Tongue (tissue), 2 donors: ENCODE data around the gene LARGE1. TPM values are rescaled to one million over a fixed set of nuclear protein-coding genes. Genes with fewer than 3 reads are reported as not detected.

Source experiments
- DNase-seq: peaks from one replicate; pipeline ENCODE4 v3.0.0-alpha.2; 2015
- total RNA-seq: library from RNA; depleted of rRNA; stranded (reverse); fragments of >200 nt; gene quantifications from one replicate; pipeline ENCODE4 v1.2.3, GENCODE V29; 2014

Gene LARGE1
- total RNA-seq, 1 donor from 2014 or later: 18.3 TPM

GRCh38 chr22:33913188-33913587 is 7.1 kb downstream of the LARGE1 start:
- DNase-seq: no peak

- DNase-seq: no peak
Measured at GRCh38 chr22:33909911-33910310, 10.4 kb downstream of the LARGE1 start.

- peak; percentile 32 for DNase-seq
Measured at GRCh38 chr22:33909075-33909458, 11.2 kb downstream of the LARGE1 start.

- peak; percentile 27 for DNase-seq
Measured at GRCh38 chr22:33908171-33909074, 11.9 kb downstream of the LARGE1 start.

GRCh38 chr22:33906954-33907353 is 13.3 kb downstream of the LARGE1 start:
- DNase-seq: no peak

DNA sequence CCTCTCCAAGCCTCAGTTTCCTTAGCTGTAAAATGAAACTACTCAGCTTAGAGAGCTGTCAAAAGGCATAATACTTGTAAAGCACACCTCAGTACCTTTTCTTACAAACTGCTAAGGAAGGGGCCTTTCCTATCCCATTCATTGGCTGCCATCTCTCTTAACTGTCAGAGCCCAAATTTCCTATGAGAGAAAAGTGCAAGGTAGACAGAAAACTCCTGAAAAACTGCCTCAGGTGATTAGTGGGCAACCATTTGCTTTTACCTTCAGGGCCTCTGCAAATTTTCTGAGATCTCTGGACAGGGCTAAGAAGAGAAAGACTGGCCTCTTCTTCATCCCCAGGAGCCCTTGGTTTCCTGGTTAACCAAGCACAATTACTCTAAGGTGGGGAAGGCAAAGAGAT is 13.8 kb downstream of the LARGE1 start:
- DNase-seq: no peak

DNA sequence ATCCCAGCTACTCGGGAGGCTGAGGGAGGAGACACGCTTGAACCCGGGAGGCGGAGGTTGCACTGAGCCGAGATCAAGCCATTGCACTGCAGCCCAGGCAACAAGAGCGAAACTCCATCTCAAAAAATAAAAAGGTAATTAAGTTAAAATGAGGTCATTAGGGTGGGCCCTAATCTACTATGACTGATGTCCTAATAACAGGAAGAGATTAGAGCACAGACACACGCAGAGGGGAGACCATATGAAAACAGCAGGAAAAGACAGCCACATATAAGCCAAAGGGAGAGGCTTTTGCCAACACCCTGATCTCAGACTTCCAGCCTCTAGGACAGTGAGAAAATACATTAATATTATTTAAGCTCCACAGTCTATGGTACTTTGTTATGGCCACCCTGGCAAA is 17.3 kb downstream of the LARGE1 start:
- no peak for DNase-seq

- DNase-seq: no peak
Measured at GRCh38 chr22:33902073-33902472, 18.2 kb downstream of the LARGE1 start.

GRCh38 chr22:33898121-33898520 is 22.2 kb downstream of the LARGE1 start:
- no peak for DNase-seq

GRCh38 chr22:33897448-33897835 is 22.8 kb downstream of the LARGE1 start:
- no peak for DNase-seq

DNA sequence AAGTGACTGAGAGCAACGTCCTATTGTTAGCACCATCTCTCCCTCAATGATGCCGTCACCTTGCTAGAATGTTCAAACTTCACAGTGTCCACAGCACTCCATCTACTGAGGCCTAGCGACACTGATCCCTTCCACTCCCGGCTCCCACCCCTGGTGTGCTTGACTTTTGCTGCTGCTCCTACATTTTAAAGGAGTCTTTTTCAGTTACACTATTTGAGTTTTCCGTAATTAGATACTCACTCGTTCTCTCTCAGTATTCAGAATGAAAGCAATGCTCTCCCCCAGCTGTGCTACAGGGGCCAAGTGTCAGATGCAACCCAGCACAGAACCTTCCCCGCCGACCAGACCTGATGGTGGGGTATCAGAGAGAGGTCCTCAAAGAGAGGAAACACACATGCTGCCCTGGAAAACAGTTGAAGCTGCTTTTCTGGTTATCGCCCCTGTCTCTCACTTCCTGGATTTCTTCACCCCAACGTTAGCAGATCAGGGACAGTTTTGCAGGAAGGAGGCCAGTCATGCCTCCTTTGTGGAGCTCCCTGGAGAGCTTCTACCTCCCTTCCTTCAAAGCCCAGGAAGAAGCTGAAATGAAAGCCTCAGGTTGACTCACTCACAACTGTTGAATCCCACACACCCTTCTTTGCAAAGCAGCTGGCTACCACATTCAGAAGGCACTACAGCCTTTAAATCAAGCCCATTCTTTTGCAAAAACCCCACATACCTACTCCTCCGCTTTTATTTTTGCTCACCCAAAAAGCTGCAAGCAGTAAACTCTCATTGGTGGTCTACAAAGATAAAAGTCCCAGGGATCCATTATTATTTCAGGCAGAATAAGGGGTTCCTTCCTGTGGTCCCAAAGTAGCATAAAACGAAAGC is 23.5 kb downstream of the LARGE1 start:
- DNase-seq: no peak

- DNase-seq: no peak
Measured at GRCh38 chr22:33896154-33896553, 24.1 kb downstream of the LARGE1 start.

DNA sequence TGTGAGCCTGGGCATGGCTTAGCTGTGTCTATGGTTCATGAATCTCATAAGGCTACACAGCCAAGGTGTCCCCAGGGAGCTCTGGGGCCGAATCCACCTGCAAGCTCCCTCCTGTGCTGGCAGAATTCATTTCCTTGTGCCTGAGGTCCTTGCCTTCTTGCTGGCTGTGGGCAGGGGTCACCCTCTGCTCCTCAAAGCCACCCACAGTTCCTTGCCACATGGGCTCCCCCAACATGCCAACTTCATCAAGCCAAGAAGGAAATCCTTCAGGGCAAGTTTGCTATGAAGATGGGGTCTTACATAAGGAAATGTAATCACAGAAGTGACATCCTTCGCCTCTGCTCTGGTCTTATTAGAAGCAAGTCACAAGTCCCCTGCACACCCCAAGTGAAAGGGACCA is 24.8 kb downstream of the LARGE1 start:
- no peak for DNase-seq

GRCh38 chr22:33894515-33894914 is 25.8 kb downstream of the LARGE1 start:
- no peak for DNase-seq

DNA sequence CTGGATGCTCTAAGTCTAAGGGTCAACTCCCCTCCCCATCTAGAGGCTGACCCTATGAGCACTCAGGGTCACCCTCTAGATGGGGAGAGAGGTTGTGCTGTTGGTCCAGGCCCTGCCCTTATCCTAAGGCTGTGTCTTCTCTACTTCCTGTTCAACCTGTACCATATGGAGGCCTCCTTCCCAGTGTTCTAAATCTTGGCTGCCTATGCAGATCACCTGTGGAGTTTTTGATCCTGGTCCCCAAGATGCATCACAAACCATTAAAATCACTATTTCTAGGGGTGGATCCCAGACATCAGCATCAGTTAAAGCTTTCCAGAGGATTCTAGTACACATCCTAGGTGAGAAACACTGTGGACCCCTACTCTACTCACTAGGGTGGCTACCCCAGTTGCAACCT is 26.2 kb downstream of the LARGE1 start:
- no peak for DNase-seq

DNA sequence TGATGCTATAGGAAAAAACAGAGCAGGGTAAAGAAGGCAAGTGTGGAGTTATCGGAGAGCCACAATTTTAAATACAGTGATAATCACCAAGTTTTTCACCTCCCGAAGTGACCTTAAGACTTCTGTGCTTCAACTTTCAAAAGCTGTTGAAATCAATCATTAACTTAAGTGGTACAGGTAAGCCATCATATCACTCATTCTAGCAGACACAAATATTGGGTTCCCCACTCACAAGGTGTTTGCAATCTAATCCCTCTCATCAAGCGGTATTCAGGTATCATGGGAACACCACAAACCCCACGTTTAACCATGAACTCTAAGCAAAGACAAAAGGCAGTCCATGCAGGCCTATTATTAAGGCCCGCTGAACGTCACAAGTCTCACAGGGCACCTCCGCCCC is 26.8 kb downstream of the LARGE1 start:
- no peak for DNase-seq

GRCh38 chr22:33891992-33892391 is 28.3 kb downstream of the LARGE1 start:
- DNase-seq: no peak

GRCh38 chr22:33891455-33891854 is 28.8 kb downstream of the LARGE1 start:
- DNase-seq: no peak

DNA sequence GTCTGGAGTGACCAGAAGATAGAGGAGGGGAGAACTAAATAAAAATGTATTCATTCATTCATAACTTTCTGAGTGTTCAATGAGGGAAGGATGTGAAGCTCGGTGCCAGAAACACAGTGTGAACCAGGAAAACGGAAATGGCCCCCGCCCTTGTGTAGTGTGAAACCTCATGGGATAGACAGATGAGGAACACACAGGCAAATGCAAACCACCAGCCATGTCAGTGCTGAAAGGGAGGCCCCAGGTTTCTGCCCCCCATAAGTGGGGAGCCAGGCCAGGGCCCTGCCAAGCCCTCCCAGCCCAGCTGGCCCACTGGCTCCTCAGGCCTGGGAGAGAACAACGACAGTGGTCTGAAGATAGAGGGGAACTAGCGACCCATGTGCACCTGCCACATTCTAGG is 30.5 kb downstream of the LARGE1 start:
- DNase-seq: no peak

DNA sequence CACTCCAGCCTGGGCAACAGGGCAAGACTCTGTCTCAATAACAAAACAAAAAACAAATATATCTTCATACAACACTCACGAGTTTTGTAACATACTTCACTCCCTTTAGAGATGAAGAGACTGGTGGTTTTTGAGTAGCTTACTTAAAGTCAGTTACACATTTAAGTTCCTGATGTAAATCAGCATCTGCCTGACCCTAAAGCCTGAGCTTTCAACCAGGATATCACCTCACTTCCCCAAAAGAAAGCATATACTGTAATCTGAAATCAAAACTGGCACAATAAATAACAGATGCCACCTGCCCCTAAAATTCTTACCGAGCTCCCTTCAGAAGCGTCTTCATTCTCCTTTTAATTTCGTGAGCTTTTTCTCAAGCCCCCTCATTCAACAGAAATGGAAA is 31.5 kb downstream of the LARGE1 start:
- no peak for DNase-seq

- DNase-seq: no peak
Measured at GRCh38 chr22:33887173-33887572, 33.1 kb downstream of the LARGE1 start.

DNA sequence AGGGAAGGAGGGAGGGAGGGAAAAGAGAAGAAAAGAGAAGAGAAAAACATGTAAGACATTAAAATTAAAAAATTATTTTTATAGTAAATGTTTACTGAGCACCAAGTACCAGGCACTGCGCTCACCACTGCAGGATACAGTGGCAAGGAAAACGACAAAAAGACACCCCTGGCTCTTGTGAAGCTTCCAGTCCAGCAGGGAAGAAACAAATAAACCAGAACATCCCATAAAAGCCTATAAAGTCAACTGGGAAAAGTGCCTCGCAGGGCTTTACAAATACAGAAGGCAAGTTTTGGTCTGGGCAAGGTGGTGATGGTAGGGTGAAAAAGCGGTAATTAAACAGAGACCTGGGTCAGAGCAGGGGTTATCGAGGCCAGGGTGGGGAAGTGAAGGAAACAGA is 33.6 kb downstream of the LARGE1 start:
- no peak for DNase-seq

- no peak for DNase-seq
Measured at GRCh38 chr22:33884829-33885228, 35.4 kb downstream of the LARGE1 start.
